ENCODE measurements around the gene SPNS3.

DNA sequence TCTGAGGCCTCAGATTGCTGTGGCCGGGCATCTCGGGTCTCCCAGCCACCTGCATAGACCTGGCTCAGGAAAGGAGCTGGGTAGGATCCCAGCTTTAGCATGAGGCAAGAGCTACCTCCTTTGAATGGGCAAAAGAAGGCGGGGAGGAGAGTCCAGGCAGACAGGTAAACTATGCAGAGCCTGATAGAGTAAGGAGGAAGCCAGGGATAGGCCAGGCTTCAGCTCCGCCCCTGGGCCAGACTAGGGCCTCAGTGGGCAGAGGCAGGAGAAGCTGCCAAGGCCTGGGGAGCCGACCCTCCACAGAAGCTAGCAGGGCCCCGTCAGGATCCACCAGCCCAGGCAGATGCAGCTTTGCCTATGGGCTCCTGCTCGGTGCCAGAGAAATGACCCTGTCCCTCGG is 44.7 kb upstream of the SPNS3 start:
- TF ChIP-seq, protein P1, sequence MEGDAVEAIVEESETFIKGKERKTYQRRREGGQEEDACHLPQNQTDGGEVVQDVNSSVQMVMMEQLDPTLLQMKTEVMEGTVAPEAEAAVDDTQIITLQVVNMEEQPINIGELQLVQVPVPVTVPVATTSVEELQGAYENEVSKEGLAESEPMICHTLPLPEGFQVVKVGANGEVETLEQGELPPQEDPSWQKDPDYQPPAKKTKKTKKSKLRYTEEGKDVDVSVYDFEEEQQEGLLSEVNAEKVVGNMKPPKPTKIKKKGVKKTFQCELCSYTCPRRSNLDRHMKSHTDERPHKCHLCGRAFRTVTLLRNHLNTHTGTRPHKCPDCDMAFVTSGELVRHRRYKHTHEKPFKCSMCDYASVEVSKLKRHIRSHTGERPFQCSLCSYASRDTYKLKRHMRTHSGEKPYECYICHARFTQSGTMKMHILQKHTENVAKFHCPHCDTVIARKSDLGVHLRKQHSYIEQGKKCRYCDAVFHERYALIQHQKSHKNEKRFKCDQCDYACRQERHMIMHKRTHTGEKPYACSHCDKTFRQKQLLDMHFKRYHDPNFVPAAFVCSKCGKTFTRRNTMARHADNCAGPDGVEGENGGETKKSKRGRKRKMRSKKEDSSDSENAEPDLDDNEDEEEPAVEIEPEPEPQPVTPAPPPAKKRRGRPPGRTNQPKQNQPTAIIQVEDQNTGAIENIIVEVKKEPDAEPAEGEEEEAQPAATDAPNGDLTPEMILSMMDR (conservative IDR thresholded peaks at IDR 0.05) = no peak
- no peak for TF ChIP-seq EZH2 (IDR thresholded peaks at IDR 0.05; ENCODE audit: low read depth)
